Choroid plexus epithelial cell (primary cell): Measurements from ENCODE around the gene PMPCB.

Experiments used
- DNase-seq: peaks from one replicate; pipeline ENCODE4 v3.0.0-alpha.2; 2010; ENCODE audit warnings: low read depth
- H3K4me3 ChIP-seq: 2 replicates; pipeline ENCODE4 v1.5.1; 2011; ENCODE audit warnings: low read depth, mild to moderate bottlenecking, control low read depth, low read length, moderate library complexity
- TF ChIP-seq, protein P1 (sequence below): conservative IDR thresholded peaks from 2 replicates; pipeline ENCODE4 v1.5.1; 2011; ENCODE audit warnings: low read depth, mild to moderate bottlenecking, control low read depth, inconsistent platforms, low read length, moderate library complexity

The PMPCB gene

DNA sequence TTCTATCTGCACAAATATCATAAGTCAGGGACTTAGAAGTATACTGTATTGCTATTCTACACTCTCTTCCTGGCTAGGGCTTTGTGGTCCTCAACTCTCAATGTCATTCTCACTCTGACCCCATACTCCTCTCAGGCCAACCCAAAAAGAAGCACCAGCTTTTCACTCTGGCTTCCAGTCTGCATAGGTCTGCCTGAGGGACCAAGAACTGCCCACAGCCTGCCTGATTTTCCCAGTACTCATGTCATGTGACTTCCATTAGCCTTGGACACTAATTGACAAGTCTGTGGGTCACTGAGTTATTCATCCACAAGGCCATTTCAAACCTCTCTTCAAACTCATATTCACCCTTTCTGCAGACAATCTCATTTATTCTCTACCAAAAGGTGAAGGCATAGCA lies 19.8 kb downstream of the PMPCB start:
- H3K4me3 ChIP-seq: no peak overlapping the region
- no peak for DNase-seq
- TF ChIP-seq, protein P1, sequence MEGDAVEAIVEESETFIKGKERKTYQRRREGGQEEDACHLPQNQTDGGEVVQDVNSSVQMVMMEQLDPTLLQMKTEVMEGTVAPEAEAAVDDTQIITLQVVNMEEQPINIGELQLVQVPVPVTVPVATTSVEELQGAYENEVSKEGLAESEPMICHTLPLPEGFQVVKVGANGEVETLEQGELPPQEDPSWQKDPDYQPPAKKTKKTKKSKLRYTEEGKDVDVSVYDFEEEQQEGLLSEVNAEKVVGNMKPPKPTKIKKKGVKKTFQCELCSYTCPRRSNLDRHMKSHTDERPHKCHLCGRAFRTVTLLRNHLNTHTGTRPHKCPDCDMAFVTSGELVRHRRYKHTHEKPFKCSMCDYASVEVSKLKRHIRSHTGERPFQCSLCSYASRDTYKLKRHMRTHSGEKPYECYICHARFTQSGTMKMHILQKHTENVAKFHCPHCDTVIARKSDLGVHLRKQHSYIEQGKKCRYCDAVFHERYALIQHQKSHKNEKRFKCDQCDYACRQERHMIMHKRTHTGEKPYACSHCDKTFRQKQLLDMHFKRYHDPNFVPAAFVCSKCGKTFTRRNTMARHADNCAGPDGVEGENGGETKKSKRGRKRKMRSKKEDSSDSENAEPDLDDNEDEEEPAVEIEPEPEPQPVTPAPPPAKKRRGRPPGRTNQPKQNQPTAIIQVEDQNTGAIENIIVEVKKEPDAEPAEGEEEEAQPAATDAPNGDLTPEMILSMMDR: no peak

DNA sequence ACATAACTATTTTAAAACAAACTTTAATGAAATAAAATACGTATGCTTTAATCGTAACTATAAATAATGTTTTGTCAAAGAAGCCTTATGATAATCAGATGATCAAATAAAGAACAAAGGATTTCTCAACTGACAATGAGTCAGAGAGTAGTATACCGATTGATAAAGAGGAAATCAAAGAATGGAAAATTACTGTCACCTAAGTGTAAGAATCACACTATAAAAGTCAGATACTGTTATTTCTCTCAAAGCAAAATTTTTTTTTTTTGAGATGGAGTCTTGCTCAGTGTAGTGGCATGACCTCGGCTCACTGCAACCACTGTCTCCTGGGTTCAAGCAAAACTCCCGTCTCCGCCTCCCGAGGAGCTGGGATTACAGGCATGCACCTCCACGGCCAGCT lies 28.5 kb downstream of the PMPCB start:
- TF ChIP-seq, protein P1: no peak
- no peak for DNase-seq
- no peak overlapping the region for H3K4me3 ChIP-seq

DNA sequence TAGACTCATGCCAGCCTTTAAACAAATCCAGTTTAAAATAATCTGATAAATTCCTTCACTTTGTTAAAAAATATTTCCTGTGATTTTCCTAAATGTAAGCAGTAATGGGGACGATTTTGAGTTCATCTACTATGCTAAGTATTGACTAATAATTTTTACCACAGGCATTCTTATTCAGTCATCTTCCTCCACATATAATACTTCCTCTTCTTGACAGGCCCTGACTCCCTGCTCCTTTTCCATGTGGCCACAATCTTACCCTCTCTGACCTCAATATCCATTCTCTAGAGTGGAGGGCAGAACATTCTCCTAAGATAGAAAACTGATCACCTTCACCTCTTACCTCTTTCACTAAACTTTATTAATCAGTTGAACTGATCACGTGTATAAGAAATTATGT lies 39.5 kb downstream of the PMPCB start:
- no peak for DNase-seq

DNA sequence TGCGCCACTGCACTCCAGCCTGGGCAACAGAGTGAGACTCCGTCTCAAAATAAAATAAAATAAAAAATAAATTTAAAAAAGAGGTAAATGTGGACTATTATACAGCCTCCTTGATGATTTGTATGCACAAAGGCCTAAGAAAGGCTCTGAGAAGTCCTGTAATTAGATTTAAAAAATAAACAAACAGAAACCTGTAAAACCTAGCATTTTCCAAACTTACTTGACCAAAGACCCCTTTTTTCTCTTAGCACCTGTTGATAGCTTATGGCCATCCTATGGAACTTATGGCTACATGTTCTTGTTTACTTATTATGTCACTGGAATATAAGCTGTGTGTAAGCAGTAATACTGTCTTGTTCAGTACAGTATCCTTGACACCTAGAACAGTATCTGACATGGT lies 41.6 kb downstream of the PMPCB start:
- DNase-seq: no peak
- H3K4me3 ChIP-seq: no peak overlapping the region
- TF ChIP-seq, protein P1: no peak

More for the DNA sequence above, 39.5 kb downstream of the PMPCB start:
- TF ChIP-seq, protein P1: no peak
- H3K4me3 ChIP-seq: no peak overlapping the region

DNA sequence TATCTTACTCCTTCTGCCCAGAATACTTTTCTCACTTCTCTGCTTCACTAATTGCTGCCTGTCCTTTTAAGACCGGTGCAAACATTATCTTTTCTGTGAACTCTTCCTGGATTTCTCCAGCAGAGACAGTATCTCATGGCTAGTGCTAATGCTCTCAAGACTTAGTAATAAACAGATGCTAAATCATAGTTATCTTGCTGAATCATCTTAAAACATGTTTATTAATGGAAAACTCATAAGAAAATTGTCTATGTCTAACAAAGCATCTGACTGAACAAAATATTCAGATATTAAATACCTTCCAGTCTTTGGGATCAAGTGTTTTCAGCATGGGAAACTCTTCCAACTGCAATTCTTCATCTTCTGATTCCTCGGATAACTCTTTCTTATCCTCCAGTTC lies 44.2 kb downstream of the PMPCB start:
- TF ChIP-seq, protein P1: no peak
- no peak for DNase-seq
- H3K4me3 ChIP-seq: no peak overlapping the region

DNA sequence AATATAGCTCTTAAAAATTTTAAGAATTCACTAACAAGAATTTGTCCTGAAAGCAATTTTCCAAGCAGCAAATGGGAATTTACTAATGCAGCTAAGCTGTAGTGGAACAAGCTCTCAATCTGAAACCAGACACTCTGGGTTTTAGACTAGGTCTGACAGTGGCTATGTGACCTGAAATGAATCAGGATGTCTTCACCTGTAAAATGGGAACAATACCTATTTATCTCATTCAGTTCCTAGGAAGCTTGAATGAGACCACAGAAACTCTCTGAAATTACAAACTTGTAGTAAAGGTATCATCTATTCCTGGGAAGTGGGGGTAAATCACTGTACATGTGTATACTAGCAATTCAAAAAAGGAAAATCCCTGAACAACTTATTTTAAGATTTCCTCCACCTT lies 46.1 kb downstream of the PMPCB start:
- TF ChIP-seq, protein P1: no peak
- DNase-seq: no peak
- H3K4me3 ChIP-seq: peak overlapping the region; percentile 91

DNA sequence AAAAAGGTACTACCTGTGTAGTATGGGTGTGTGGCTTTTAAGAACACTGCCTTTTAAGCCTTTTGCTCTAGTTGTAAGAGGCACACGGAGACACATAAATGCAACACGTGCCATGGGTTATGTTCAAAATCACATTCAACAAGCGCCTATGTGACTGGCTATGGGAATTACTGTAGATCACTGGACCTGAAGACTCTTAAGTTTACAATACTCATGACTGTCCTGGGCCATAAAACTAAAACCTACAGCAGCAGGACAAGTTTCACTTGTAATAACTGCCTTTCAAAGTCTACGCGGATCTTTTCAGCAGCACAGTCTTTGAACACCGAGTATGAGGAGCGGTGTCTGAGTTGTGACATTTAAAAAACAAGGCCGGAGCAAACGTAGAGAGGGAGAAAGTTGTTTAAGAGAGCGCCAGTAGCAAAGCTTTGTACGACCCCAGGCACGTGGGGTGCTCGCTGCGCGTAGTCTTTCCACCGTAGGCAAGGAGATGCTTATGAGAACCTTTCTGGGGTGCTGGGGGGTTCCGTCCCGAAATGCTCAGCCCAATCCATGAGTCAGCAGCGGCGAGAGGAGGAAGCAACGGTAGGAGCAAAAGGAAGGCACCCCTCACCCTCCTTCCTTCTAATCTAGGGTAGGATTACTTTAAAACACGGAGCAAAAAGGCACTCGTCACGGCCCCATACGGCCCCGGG lies 46.7 kb downstream of the PMPCB start:
- TF ChIP-seq, protein P1: no peak
- DNase-seq: peak; percentile 43

More for the DNA sequence above, 46.7 kb downstream of the PMPCB start:
- H3K4me3 ChIP-seq: peak overlapping the region; percentile 91
